Liver (tissue), 9 donors: ENCODE measurements around the gene CLPX. TPM values are rescaled to one million over a fixed set of nuclear protein-coding genes. Genes with fewer than 3 reads are reported as not detected.
A peak's percentile ranks its signal among the peaks of the same experiment; 100 is the strongest.

Experiments used
- DNase-seq: peaks from one replicate; pipeline ENCODE4 v3.0.0-alpha.2; 2017; ENCODE audit warnings: low spot score
- H3K27ac ChIP-seq, 2 donors: one replicate each; pipeline ENCODE4 v1.7.0; 2013; ENCODE audit warnings: inconsistent platforms in 2 of 2, low read length in 2 of 2, control low read depth in 1 of 2, low read depth in 1 of 2, mild to moderate bottlenecking in 1 of 2
- H3K27me3 ChIP-seq, 4 donors: one replicate each; pipeline versions ENCODE4 v1.6.1 to v1.7.0; 2013; ENCODE audit warnings: low read length in 3 of 4, inconsistent platforms in 1 of 4, mild to moderate bottlenecking in 1 of 4, moderate library complexity in 1 of 4; ENCODE audit not compliant: control insufficient read depth in 4 of 4, insufficient read depth in 4 of 4
- H3K36me3 ChIP-seq, 4 donors: one replicate each; pipeline versions ENCODE4 v1.6.1 to v1.7.0; 2013; ENCODE audit warnings: low read length in 3 of 4, mild to moderate bottlenecking in 3 of 4, low read depth in 1 of 4, moderate library complexity in 1 of 4; ENCODE audit not compliant: control insufficient read depth in 4 of 4, insufficient read depth in 3 of 4
- H3K4me1 ChIP-seq, 4 donors: one replicate each; pipeline versions ENCODE4 v1.6.1 to v1.7.0; 2013; ENCODE audit warnings: low read length in 3 of 4, mild to moderate bottlenecking in 3 of 4, moderate library complexity in 1 of 4; ENCODE audit not compliant: control insufficient read depth in 4 of 4, insufficient read depth in 4 of 4
- H3K4me3 ChIP-seq, 3 donors: one replicate each; pipeline versions ENCODE4 v1.6.1 to v1.7.0; 2013; ENCODE audit warnings: low read length in 3 of 3, control low read depth in 1 of 3, low read depth in 1 of 3, mild to moderate bottlenecking in 1 of 3
- H3K9ac ChIP-seq, 2 donors: one replicate each; pipeline ENCODE4 v1.7.0; 2013; ENCODE audit warnings: low read length in 2 of 2, mild to moderate bottlenecking in 2 of 2, moderate library complexity in 2 of 2, control low read depth in 1 of 2, low read depth in 1 of 2
- H3K9me3 ChIP-seq, 4 donors: one replicate each; pipeline versions ENCODE4 v1.6.1 to v1.7.0; 2013; ENCODE audit warnings: low read length in 3 of 4; ENCODE audit not compliant: control insufficient read depth in 4 of 4
- EGR1 ChIP-seq, 2 donors: IDR thresholded peaks; 2 replicates each; pipeline ENCODE4 v1.6.1; 2016 to 2018; ENCODE audit warnings: antibody characterized with exemption in 2 of 2, low read depth in 2 of 2
- FOXA1 ChIP-seq: IDR thresholded peaks from 2 replicates; pipeline ENCODE4 v1.6.1; 2016; ENCODE audit warnings: antibody characterized with exemption
- GABPA ChIP-seq, 2 donors: IDR thresholded peaks in 1 of 2; conservative IDR thresholded peaks in 1 of 2; 2 replicates each; pipeline ENCODE4 v1.6.1; 2016; ENCODE audit warnings: antibody characterized with exemption in 2 of 2, mild to moderate bottlenecking in 1 of 2, moderate library complexity in 1 of 2
- HNF4G ChIP-seq: IDR thresholded peaks from 2 replicates; pipeline ENCODE4 v1.6.1; 2016; ENCODE audit warnings: antibody characterized with exemption
- JUND ChIP-seq, 2 donors: IDR thresholded peaks; 2 replicates each; pipeline ENCODE4 v1.6.1; 2016; ENCODE audit warnings: antibody characterized with exemption in 2 of 2
- RAD21 ChIP-seq, 2 donors: IDR thresholded peaks; 2 replicates each; pipeline ENCODE4 v1.6.1; 2016; ENCODE audit warnings: antibody characterized with exemption in 2 of 2, mild to moderate bottlenecking in 2 of 2
- RXRA ChIP-seq, 2 donors: IDR thresholded peaks; 2 replicates each; pipeline ENCODE4 v1.6.1; 2017 to 2018; ENCODE audit warnings: antibody characterized with exemption in 2 of 2, mild to moderate bottlenecking in 1 of 2
- SP1 ChIP-seq: IDR thresholded peaks from 2 replicates; pipeline ENCODE4 v1.6.1; 2018; ENCODE audit warnings: antibody characterized with exemption, mild to moderate bottlenecking
- TAF1 ChIP-seq: conservative IDR thresholded peaks from 2 replicates; pipeline ENCODE4 v1.6.1; 2016; ENCODE audit warnings: antibody characterized with exemption, mild to moderate bottlenecking
- WGBS: extraction: QIAGEN DNeasy Blood & Tissue Kit; methylation state at CpG from one replicate; pipeline ENCODE4 v1.1.7; 2013; 5-methylcytosine and 5-hydroxymethylcytosine counted together
- polyA plus RNA-seq, 2 donors: library from polyadenylated mRNA; stranded (reverse) in 1 of 2; unstranded in 1 of 2; fragments of 200-250 nt in 1 of 2; fragments of >200 nt in 1 of 2; fragmentation: Nextera tagmentation in 1 of 2; extraction: Ambion mirVana in 1 of 2; gene quantifications; one replicate each; pipeline versions ENCODE4 v1.2.1 to v1.2.3, GENCODE V29; 2013 to 2015
- total RNA-seq, 2 donors: library from RNA; depleted of rRNA; stranded (reverse); fragments of >200 nt; gene quantifications; one replicate each; pipeline ENCODE4 v1.2.3, GENCODE V29; 2014
- TF ChIP-seq, protein P1 (sequence below): IDR thresholded peaks from 2 replicates; pipeline ENCODE4 v1.6.1; 2016; ENCODE audit warnings: antibody characterized with exemption, mild to moderate bottlenecking
- TF ChIP-seq, protein P2 (sequence below): IDR thresholded peaks from 2 replicates; pipeline ENCODE4 v1.6.1; 2016; ENCODE audit warnings: antibody characterized with exemption
- donor health status: healthy.
- donor health status: healthy.
- donor health status: healthy.
- donor health status: healthy.
- donor health status: healthy.

The CLPX gene
- total and polyA plus RNA-seq, 4 donors = 24.8 to 79.4 (median 41.0) TPM

DNA sequence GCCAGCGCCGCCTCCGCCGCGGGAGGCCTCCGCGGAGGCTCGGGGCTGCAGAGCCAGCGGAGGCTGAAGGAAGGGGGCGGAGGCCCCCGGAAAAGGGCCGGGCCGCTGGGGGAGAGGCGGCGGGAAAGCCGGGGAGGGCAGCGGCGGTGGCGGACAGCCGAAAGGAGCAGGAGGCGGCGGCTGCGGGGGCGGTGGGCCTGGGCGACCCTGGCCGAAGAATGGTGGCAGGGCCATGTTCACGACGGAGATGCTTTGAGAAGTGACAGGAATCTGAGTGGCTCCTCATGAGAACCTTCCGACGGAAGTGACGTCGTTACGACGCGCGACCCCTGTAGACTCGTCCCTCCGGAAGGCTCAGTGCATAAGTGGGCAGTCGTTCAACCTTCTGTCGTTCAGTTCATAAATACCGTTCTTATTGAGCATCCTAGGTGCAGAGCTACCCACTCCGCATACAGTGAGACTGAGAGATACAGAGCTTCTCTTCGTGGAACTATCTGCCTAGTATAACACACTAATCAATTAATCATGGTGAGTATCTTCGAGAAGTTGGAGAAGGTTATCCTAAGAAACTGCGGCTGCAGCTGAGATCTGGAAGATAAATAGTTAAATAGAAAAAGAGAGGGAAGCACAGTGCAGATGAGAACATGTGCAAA lies 51.5 kb downstream of the CLPX start, which contains the start of gene PDCD7 (continued):
- TF ChIP-seq, protein P1, sequence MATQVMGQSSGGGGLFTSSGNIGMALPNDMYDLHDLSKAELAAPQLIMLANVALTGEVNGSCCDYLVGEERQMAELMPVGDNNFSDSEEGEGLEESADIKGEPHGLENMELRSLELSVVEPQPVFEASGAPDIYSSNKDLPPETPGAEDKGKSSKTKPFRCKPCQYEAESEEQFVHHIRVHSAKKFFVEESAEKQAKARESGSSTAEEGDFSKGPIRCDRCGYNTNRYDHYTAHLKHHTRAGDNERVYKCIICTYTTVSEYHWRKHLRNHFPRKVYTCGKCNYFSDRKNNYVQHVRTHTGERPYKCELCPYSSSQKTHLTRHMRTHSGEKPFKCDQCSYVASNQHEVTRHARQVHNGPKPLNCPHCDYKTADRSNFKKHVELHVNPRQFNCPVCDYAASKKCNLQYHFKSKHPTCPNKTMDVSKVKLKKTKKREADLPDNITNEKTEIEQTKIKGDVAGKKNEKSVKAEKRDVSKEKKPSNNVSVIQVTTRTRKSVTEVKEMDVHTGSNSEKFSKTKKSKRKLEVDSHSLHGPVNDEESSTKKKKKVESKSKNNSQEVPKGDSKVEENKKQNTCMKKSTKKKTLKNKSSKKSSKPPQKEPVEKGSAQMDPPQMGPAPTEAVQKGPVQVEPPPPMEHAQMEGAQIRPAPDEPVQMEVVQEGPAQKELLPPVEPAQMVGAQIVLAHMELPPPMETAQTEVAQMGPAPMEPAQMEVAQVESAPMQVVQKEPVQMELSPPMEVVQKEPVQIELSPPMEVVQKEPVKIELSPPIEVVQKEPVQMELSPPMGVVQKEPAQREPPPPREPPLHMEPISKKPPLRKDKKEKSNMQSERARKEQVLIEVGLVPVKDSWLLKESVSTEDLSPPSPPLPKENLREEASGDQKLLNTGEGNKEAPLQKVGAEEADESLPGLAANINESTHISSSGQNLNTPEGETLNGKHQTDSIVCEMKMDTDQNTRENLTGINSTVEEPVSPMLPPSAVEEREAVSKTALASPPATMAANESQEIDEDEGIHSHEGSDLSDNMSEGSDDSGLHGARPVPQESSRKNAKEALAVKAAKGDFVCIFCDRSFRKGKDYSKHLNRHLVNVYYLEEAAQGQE = no peak
- TF ChIP-seq, protein P2, sequence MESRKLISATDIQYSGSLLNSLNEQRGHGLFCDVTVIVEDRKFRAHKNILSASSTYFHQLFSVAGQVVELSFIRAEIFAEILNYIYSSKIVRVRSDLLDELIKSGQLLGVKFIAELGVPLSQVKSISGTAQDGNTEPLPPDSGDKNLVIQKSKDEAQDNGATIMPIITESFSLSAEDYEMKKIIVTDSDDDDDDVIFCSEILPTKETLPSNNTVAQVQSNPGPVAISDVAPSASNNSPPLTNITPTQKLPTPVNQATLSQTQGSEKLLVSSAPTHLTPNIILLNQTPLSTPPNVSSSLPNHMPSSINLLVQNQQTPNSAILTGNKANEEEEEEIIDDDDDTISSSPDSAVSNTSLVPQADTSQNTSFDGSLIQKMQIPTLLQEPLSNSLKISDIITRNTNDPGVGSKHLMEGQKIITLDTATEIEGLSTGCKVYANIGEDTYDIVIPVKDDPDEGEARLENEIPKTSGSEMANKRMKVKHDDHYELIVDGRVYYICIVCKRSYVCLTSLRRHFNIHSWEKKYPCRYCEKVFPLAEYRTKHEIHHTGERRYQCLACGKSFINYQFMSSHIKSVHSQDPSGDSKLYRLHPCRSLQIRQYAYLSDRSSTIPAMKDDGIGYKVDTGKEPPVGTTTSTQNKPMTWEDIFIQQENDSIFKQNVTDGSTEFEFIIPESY = no peak
- no peak for TF ChIP-seq HNF4G
- TF ChIP-seq SP1 = peak; percentile 26
- no peak for TF ChIP-seq FOXA1
- TF ChIP-seq EGR1 (IDR thresholded peaks at IDR 0.05; ENCODE audit: low read depth in 2 of 2) = no peak
- TF ChIP-seq GABPA (IDR thresholded peaks at IDR 0.05 in 1 of 2, conservative IDR thresholded peaks at IDR 0.05 in 1 of 2) = peak; percentile 85 to 94

DNA sequence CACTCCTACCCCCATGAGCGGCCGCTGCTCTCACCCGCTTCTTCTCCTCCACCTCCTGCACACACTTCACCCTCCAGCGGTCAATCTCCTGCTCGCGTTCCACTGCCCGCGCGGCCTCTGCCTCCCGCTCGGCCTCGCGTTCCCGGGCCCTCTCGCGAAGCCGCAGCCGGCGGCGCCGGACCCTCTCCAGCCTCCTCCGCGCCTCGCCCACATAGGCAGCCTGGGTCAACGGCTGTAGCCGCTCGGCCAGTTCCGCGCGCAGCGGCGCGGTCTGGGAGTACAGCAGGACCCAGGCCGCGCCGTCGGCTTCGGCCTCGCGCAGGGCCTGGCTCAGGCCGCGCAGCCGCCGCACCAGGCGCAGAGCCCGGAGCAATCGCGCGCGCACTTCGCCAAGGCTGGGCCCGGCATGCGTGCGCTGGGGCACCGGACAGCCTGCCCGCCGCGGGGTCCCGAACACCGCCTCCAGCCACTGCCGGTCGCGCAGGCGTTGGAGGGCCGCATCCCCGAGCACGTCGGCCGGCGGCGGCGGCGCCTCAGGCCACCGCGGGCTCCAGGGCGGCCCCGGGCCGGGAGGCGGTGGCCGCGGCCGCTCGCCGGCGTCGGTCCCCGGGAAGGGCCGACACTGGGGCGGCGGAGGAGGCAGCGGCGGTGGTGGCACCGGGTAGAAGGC lies 52.1 kb downstream of the CLPX start:
- Histone ChIP-seq H3K27me3 (no peaks in the 10 kb centered on the region), H3K27ac (peak overlapping the region; percentile 69 to 76), H3K4me3 (peak overlapping the region; percentile 81 to 94 (median 84)), H3K9me3 (no peaks in the 10 kb centered on the region), H3K36me3 (peaks cover 4 to 18% (median 15%) of the 10 kb centered on the region in 4 donors), H3K4me1 (peaks cover 3 to 19% (median 13%) of the 10 kb centered on the region in 4 donors), H3K9ac (peak overlapping the region; percentile 52 to 86)
- WGBS = under 1% methylated on average over 93 of the region's 93 CpGs
- TF ChIP-seq, protein P1 = no peak
- TF ChIP-seq GABPA (IDR thresholded peaks at IDR 0.05 in 1 of 2, conservative IDR thresholded peaks at IDR 0.05 in 1 of 2) = no peak
- TF ChIP-seq TAF1 = no peak
- no peak for TF ChIP-seq HNF4G
- no peak for TF ChIP-seq JUND (IDR thresholded peaks at IDR 0.05)
- TF ChIP-seq RAD21 (IDR thresholded peaks at IDR 0.05) = peak in 1 of 2 donors; percentile 31
- no peak for TF ChIP-seq RXRA (IDR thresholded peaks at IDR 0.05)
- DNase-seq = peak; percentile 61
